ENCODE results near the gene NEDD4L.
A peak's percentile ranks its signal among the peaks of the same experiment; 100 is the strongest.

Gene NEDD4L

DNA sequence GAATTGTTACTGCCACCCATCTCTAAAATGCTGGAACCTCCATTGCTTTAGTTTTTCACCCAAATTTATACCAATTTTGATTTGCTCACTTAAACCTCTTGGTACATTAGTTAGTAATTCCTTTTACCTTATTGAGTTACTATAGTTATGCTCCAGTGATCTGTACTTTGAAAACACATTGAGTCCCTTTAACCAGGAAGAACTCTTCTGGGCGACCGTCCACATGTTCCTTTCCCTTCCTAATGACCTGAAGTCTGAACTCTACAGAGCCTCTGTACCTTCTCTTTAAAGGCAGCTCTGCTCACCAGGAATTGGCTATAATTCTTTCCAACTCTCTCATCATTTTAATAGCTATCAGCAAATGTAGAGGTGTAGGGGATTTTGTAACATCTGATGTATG is 290.0 kb downstream of the NEDD4L start:
- no peak for DNase-seq

DNA sequence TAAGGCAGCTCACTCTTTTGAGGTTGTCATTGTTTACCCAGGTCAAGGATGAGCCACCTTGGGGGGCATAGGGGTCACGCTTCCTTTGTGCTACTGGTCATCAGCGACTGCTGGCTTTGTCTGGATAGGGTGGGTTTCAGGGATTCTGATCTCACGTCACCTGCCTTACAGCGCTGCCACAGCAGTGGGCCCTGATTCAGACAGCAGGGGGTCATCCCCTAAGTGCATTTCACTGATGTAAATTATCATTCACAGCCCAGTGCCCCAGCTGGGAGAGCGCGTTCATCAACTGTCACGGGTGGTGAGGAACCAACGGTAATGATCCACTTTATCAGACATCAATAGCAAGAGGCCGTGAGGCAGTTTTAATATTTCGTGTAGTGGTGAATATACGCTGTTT is 291.2 kb downstream of the NEDD4L start:
- DNase-seq = no peak

DNA sequence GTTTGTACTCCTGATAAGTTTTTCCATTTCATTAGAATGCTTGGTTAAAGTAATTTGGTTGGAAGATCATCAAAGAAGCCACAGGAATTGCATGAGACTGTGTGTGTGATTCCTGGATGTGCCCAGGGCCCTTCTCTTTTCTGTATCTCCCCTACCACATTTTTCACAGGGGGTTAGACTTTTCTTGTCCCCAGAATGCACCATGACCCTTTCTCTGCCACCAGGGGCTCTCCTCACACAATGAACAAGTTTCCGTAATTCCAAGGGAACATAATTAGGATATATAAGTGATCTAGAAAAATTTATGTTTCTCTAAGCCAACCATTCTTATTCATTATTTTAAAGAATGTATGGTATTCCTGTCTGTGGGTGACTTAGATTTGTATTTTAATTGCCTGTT is 291.8 kb downstream of the NEDD4L start:
- DNase-seq = no peak

DNA sequence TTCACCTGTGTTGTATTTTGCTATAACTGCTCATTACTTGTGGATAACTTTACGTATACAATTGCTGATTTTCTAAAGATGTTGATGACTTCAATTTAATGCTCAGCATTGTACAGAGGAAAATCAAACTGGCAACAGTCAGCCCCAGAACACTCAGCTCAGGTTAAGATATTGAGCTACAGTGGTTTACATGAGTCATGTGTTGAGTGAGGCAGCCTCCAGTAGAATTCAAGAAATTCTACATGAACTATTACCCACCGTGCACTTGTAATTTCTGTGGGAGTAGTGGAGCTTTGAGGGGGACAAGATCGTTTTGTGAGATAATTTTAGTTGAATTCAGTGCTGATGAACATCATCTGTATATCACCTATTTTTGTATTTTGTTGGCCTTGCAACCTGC is 292.6 kb downstream of the NEDD4L start:
- no peak for DNase-seq

DNA sequence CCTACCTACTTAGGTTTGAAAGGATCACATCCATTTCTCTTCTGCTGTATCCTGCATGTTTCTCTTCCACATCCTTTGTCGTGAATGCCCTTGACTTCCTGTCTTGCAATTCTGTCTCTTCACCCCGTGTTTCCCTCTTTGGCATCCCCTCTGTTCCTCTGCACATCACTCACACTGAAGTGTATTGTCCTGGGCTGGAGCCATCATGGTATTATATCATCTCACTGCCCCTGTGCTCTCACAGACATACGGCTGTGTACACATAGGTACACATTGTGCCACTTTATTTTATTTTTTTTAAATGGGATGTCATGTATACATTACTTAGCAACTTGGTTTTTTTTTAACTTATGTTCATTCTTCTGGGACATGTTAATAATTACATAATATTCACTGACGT is 293.3 kb downstream of the NEDD4L start:
- DNase-seq = no peak

DNA sequence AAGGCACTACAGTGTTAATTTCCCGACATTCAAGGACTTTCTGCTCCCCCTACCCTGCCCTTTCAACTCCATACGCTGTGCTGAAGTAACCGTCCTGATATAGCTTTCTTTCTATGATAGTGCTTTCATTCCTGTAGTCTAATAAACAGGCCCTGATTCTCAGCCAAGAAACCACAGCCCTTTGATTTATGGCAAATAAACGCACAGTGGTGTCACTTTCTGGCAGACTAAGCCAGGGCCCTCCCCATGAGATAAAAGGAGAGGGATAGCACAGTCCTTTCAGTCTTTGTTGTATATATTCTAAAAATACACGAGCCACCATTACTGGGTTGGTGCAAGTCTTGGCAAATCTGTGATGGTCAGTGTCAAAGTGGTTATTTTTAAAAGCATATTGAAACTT is 293.7 kb downstream of the NEDD4L start:
- DNase-seq = no peak

DNA sequence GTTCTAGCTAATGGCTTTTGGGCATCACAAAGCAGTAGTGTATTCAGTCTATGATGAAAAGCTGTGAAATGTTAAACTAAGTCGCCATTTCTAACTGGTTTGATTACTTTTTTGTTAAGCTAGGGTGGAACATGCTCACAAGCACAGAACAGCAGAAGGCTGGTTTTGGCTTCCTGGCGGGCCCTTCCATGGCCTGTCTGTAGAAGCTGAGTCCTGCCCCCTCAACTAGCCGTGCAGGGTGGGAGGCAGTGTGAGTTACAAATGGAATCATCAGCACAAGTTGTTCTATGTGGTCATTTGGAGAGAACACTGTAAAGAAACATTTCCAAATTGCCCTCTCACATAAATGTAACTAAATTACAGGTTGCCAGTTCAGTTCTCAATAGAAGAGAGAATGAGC is 294.1 kb downstream of the NEDD4L start:
- no peak for DNase-seq

DNA sequence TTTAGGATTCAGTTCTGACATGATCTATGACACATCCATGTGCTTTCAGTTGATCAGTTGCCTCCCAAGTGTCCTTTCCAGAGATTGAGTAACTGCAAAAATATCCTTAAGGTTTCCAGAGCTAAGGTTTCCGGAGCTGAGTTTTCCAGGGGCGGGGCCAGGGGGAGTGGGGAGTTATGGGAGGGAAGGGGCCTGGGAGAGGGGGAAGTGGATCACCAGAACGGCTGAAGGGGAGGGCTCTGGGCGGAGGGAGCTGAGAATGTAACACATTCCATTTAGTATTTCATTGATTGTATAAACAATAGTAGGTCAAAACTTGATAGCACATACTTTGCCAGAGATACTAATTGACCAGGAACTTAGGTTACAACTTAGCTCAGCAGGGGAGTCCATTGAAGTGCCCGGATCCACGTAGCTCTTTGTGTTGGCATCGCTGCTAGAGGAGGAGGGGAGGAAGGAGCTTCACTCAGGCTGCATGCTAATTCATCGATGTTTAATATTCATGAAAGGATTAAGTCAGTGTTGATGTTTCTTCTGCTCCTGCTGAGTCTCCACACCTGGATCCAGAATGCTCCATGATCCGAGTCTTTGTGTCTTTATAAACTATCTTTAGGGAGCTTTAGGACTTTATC is 295.1 kb downstream of the NEDD4L start:
- no peak for DNase-seq

DNA sequence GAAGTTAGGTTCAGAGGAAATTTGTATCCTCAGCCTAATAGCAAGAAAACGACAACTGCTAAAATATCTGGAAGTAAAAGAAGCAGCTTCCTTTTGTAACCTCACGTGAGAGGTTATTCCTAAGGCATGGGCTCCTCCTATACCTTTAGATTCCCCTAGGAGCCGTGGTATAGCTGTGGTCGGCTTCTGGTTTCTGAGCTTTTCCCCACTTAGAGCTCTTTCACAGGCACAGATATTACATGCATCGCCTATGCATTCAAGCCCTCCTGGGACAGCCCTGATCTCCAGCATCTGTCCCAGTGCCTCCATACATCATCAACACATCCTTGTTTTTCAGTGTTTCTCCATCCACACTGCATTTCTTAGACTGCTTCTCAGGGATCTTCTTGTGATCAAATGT is 295.9 kb downstream of the NEDD4L start:
- DNase-seq = no peak

DNA sequence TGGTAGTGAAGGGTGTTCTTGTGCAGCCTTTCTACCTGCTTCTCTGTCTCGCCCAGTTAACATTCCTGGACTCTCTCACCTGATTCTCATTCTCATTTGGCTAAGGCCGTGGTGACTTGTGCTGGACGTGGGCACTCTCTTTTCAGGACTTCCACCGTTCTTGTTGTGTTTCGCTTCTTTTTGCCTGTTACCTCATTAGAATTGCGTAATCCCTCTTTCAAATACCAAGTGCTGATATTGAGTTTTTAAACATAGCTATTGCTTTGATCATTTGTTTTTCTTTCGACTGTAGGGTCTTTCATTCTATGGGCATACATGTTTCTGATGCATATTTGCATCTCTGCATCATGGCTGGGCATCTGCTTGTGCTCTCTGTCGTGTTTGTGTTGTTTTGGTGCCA is 297.9 kb downstream of the NEDD4L start:
- no peak for DNase-seq

DNA sequence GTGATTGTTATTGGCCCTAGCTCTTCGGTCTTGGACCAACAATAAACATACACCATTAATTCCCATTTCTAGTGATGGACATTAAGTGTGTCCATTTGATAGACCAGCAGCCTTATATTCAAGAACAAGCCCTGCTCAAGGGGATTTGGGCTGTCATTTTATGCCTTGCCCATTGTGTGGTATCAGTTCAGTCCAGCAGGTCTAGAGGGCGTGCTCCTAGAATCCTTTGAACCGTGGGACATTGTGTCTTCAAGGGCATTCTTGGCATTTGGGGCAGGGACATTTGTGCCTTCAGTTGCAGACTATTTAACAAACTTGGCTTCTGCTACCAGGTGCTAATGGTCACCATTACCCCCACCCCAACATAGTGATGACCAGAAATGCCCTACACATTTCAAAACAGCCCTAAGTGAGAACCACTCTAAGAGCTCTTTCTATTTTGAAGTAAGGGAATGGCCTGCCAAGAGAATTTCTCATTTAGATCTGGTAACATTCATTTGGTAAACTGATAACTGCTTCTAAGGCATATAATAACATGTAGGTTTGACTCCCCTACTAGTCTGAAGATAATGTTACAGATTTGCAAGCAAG is 300.1 kb downstream of the NEDD4L start:
- DNase-seq = no peak

DNA sequence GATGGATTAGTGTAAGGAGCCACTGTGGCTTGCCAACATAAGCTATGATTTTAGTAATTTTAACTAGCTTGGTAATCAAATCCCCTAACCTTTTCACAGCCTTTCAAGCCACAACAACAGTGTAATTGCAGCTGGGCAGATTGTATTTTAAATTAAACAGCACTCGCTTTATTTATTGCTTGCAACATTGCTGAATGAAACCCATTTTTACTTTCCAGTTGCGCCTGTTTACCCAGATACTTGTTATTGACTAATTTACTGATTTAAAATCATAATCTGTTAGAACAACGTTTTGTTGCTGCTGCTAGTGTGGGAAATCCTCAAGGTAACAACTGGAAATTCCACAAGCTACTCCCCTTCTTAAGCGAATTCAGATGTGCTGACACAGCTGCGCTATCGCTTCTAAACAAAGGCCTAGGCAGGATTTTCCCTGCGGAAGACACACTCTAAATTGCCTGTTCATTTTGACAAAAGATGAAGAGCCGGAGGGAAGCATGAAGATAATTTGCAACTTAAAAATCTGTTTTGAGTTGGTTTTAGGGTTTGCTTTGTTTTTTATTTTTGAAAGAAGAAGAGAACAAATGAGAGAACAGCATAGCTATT is 300.9 kb downstream of the NEDD4L start:
- no peak for DNase-seq

DNA sequence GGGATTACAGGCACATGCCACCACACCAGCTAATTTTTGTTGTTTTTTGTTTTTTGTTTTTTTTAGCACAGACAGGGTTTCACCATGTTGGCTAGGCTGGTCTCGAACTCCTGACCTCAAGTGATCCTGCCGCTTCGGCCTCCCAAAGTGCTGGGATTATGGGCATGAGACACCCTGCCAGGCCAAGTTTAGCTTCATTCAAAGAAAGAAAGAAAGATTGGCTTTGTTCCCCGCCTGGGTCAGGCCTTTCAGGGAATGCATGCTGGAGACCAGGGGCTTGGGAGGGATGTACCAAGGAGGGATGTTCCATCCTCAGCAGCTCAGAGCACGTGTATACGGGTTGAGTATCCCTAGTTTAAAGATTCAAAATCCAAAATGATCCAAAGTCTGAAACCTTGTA is 301.8 kb downstream of the NEDD4L start:
- no peak for DNase-seq

DNA sequence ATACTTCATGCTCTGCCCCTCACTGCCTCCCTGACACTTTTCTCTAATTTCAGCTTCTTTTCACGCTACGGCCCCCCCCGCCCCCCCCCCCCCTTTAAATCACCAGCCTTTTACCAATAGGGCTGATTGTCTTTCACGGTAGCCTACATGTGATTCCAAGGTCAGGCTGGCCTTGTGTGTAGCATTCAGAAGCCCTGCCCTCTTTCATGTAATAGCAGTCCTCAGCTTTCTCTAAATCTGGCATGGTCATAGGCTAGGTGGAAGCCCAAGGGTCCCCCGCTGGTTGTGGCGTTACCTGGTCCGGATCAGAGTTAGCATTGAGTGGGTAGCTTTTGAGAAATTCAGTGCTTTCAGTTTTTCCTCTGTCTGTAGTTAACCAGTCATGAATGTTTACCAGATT is 303.1 kb downstream of the NEDD4L start:
- DNase-seq = no peak

DNA sequence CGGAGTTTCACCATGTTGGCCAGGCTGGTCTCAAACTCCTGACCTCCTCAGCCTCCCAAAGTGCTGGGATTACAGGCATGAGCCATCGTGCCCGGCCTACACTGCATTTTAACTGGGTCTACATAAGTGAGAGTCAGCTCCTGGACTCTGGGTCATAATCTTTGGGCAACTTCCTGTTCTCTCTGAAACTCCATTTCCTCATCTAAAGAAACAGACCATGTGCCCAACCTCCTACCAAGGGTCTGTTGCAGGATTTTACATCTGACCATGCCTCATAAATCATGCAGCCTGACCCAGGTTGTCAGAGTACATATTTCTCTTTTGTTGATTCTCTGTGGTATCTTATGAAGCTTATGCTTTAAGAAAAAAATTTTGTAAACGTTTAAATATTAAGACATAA is 304.5 kb downstream of the NEDD4L start:
- DNase-seq = no peak

DNA sequence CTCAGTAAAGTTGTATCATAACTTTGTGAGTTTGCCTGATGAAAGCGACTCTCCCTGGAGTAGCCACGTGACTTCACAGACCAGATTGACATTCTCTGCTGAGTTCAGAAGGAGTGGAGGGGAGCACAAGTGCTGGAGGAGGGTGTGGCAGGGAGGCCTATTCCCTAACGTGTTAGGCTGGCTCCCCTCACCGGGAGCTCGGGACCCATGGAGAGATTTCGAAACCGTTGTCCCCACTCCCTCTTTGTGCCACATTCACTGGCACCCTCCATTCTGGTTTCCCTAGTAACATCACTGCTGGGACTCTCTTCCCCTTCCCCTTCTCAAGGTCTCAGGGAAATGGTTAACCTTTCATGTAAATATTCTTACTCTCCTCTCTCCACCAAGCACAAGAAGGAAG is 304.9 kb downstream of the NEDD4L start:
- no peak for DNase-seq

DNA sequence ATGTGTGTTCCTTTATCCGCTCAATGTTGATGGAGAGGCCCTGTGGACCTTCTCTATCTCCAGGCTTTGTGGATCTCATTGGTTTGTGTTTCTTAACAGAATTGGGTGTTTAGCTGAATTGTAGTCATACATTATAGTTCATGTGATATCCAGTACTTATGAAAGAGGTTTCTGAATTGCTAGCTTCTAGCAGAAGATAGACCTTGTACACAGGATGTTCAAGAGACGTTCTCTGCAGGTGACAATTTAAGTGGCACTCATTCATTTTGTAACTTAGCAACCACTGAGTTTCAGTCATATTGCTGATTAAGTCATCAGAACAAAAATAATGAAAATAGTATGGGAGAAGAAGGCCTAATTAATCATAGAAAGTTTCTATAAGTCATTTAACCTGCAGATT is 305.6 kb downstream of the NEDD4L start:
- peak in 1 of 5 donors; percentile 2 for DNase-seq

DNA sequence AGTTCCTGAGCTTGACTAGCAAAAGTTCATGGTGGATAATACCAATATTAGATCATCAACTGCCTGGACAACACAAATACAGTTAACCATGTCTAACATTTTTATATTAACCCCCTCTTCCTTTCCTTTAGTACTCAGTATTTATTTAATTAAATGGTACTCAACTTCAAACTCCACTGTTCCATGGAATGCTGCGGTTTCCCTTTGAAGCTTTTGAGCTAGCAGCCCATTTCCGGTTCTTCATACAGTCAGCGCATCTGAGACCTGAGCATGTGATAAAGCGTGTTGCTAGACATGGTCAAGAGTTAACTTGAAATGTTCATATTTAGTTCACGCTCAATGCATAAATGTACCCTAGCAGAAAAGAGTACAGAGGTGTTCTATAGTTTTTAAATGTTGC is 306.5 kb downstream of the NEDD4L start:
- DNase-seq = no peak

DNA sequence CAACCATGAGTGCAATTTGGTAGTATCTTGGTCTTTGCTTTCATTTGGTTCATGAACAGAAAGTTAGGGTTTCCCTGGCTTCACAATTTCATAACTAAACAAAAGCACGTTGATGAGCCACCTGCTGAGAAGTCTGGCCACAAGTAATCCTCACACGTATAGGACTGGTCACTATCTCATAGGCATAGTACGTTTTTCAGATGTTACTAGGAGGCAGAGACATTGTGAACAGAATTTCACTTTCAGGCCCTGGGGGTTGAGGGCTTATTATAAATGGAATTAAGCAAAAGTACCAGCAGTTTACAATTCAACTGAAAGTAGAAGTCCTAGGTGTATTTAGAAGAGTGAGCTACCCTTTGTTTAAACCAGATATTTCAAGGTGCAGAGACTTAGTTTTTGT is 307.8 kb downstream of the NEDD4L start:
- DNase-seq = no peak

DNA sequence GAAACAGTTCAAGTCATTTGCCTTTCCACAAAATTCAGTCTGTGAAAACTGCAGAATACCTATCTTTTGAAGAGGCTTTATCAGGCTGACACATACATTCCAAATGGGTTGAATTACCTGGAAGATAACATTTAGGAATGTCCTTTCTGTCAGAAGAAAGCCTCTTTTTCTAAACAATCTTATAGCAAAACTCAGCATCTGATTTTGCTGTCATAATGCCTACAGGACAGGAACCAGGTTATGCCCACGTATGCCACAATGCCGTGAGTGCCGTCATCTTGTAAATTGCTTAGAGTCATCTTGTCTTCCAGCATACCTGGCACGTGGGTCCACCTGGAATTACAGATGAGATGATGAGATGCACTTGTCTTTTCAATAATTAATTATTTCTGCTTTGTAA is 309.6 kb downstream of the NEDD4L start:
- no peak for DNase-seq

DNA sequence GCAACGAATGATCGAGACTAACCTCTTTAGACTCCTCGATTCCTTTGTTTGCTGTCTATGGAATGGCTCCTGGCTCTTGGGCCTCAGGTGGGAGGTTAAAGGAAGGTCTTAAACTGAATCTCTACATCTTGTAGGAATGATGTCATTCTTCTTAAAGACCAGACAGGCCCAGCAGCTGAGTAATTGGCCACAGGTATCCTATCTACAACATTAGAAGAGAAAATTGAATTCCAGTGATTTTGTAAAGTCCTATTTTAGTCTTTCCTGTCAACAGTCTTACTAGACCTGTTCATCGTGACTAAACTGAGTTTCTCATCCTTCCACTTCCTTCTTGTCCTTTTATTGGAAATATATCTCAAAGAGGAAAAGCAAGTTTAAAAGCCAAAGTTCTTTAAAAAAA is 310.0 kb downstream of the NEDD4L start:
- no peak for DNase-seq

DNA sequence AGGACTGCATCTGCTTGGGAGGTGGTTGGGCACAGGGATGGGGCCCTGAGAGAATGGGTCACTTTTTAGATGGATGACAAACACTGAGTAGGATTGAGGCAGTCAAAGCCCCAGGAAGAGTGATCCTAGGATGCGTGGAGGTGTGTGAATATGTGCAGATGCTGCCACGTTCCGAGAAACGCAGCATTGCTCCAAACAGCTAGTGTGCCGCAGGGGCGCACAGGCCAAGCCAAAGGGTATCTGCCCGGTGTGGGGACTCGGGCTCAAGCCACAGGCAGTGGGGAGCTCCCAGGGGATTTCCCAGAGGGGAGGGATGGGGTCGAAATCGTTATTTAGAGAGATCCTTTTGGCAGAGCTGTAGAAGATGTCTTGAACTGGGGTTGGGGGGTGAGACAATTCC is 310.8 kb downstream of the NEDD4L start:
- no peak for DNase-seq

DNA sequence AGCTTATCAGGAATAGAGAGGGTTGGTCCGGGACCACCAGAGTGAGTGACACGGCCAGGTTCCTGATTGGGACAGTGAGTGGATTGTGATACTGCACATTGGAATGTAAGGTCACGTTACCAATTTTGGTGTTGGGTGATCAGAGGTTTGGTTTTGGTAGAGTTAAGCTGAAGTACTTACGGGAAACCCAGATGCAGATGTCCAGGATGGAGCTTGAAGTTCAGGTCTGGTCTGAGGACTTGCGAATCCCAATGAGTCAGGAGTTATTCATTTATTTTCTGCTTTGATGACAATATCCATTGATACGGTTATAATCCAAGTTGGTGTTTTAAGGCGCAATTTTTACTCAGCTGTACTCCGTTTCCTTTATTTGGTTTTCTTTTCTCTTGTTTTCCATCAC is 311.2 kb downstream of the NEDD4L start:
- DNase-seq = no peak

DNA sequence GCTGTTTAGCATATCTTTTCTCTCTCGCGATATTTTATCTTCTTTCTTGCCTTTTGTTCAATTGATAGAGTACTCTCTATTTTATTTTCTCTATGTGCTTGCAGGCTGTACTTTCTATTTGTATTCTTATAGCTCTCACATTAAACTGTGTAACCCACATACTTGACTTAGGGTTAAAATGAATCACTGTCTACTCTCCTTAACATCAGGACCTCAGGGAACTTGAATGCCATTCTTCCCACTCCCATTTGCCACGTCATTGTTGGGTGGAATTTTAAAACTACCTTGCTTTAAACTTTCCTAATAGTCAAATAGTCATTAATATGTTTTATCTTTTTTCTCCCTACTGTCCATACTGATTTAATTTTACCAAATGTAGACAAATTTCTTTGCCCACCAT is 315.2 kb downstream of the NEDD4L start:
- no peak for DNase-seq

DNA sequence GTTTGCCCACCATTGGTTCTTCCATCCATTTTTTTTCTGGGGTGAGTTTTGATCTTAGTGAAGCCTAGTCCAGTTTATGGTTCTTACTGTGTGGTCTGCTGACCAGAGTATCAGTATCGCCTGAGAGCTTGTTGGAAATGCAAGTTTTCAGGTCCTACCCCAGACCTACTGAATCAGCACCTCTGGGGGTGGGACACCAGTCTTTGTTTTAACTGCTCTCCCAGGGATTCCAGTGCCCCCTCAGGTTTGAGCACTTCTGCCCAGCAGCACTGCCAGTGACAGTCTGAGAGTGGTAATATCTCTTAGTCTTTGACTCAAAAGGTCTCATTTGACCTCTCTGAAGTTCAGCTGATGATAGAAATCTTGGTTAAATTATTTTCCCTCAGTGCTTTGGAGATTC is 315.6 kb downstream of the NEDD4L start:
- no peak for DNase-seq
